Measurements from ENCODE around the gene TXLNA. TPM values are rescaled to one million over a fixed set of nuclear protein-coding genes. Genes with fewer than 3 reads are reported as not detected.
A peak's percentile ranks its signal among the peaks of the same experiment; 100 is the strongest.

TXLNA gene
- total RNA-seq, 1 donor from 2014 or later: 47.5 TPM

DNA sequence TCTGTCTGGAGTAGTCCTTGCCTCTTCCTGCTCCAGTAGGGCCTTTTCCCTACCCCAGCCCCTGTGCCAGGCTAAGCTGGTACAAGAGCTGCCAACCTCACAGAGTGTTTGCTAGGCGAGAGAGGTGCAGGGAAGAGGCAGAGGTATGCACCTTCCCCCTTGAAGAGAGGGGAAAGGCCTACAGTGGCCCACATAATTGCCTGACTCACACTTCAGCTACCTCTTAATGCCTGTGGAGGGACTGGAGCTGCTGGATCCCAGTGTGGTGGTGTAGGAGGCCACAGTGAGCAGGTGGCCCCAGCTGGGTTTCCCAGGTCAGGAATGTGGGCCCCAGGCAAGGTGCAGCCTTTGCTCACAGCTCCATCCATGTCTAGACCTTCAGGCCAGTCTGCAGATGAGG is 17.6 kb downstream of the TXLNA start:
- Histone ChIP-seq H3K9me3 (no peaks in the 10 kb centered on the region), H3K36me3 (peaks cover 56% of the 10 kb centered on the region), H3K27me3 (no peaks in the 10 kb centered on the region), H3K27ac (peak overlapping the region; percentile 24), H3K4me3 (no peak overlapping the region), H3K4me1 (peaks cover 21% of the 10 kb centered on the region)
- peak; percentile 69 for ATAC-seq
- TF ChIP-seq, protein P1, sequence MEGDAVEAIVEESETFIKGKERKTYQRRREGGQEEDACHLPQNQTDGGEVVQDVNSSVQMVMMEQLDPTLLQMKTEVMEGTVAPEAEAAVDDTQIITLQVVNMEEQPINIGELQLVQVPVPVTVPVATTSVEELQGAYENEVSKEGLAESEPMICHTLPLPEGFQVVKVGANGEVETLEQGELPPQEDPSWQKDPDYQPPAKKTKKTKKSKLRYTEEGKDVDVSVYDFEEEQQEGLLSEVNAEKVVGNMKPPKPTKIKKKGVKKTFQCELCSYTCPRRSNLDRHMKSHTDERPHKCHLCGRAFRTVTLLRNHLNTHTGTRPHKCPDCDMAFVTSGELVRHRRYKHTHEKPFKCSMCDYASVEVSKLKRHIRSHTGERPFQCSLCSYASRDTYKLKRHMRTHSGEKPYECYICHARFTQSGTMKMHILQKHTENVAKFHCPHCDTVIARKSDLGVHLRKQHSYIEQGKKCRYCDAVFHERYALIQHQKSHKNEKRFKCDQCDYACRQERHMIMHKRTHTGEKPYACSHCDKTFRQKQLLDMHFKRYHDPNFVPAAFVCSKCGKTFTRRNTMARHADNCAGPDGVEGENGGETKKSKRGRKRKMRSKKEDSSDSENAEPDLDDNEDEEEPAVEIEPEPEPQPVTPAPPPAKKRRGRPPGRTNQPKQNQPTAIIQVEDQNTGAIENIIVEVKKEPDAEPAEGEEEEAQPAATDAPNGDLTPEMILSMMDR (IDR thresholded peaks at IDR 0.05): no peak
- intact Hi-C loops (cut with DNase I): no loop called here
- DNase-seq: no peak

DNA sequence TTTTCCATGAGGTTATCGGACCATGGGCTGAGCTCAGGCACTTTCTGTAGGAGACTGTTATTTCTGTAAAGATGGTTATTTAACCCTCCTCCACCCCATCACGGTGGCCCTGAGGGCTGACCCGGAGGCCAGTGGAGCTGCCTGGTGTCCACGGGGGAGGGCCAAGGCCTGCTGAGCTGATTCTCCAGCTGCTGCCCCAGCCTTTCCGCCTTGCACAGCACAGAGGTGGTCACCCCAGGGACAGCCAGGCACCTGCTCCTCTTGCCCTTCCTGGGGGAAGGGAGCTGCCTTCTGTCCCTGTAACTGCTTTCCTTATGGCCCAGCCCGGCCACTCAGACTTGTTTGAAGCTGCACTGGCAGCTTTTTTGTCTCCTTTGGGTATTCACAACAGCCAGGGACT is 18.4 kb downstream of the TXLNA start:
- Histone ChIP-seq H3K36me3 (peaks cover 48% of the 10 kb centered on the region), H3K4me1 (peaks cover 21% of the 10 kb centered on the region), H3K27me3 (no peaks in the 10 kb centered on the region), H3K9me3 (no peaks in the 10 kb centered on the region), H3K27ac (no peak overlapping the region), H3K4me3 (no peak overlapping the region)
- DNase-seq (no peak), ATAC-seq (no peak)
- intact Hi-C loops (cut with DNase I): no loop called here
- TF ChIP-seq, protein P1 (IDR thresholded peaks at IDR 0.05): no peak

DNA sequence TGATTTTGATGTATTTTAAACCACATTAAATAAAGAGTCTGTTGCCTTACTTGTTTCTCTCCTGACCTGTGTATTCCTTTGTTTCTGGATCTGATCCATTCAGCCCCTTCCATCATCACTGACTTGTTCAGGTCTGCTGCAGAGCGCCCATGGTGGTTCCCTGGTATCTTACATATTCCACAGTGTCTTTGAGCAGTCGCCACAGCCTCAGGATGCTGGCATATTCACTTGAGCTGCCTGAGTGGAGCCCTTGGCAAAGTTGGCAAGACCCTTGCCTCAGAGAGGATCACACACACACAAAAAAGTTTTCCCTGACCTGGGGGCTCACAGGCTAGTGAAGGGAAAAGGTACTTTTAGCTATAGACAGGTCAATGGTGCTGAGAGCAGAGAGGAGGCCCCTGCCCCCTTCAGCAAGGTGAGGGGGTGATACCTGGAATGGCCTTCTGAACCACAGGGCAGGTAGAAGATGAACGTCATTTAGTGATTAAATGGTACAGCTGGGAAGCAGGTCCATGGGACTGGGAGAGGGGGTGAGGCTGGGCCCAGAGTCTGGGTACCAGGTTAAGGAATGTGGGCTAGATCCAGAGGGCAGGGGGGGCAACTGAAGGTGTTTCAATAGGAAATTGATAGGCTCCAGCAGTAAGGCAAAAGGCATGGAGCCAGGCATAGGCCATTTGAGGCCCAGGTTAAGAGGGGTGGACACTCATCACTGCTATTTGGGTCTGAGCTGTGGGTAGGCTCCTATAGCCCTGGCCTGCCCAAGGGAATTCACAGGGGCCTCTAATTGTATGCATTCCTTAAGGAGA is 19.0 kb downstream of the TXLNA start:
- intact Hi-C loops (cut with DNase I): no loop called here
- Histone ChIP-seq H3K4me1 (peaks cover 21% of the 10 kb centered on the region), H3K27ac (no peak overlapping the region), H3K9me3 (no peaks in the 10 kb centered on the region), H3K4me3 (no peak overlapping the region), H3K27me3 (no peaks in the 10 kb centered on the region), H3K36me3 (peaks cover 42% of the 10 kb centered on the region)
- TF ChIP-seq, protein P1 (IDR thresholded peaks at IDR 0.05): no peak
- ATAC-seq (no peak), DNase-seq (no peak)

DNA sequence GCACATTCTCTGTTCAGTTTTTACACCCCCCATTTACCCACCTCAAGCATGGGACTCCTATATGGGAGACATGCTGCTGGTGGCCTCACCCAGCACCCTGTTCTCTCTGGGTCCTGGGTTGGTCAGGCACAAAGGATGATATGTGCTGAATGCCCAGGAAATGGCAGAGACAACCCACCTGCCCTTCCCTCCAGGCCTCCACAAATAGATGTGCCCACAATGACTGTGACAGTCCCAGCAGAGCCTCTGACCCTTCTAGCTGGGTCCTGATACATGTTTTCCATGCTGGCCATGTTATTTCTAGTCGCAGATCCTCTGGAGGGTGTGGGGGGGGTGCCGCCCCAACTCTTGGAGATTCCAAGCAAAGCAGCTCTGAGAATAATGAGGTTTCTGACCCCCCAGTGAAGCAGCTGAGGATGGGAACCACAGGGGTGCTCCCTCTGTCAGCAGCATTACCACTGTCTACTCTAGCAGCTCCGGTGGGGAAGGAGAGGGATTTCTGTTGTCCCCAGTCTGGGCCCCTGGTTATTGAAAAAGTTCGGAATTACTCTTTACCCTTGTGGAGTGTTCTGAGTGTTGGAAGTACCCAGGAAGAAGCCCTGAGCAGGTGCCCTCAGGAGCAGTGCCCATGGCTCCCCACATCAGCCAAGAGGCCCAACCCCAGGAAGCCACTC is 19.7 kb downstream of the TXLNA start:
- TF ChIP-seq, protein P1 (IDR thresholded peaks at IDR 0.05): no peak
- no peaks in the 10 kb centered on the region for H3K27me3 ChIP-seq
- DNase-seq (no peak), ATAC-seq (no peak)
- no peaks in the 10 kb centered on the region for H3K9me3 ChIP-seq
- no peak overlapping the region for H3K4me3 ChIP-seq
- peaks cover 21% of the 10 kb centered on the region for H3K4me1 ChIP-seq
- H3K36me3 ChIP-seq: peaks cover 35% of the 10 kb centered on the region
- intact Hi-C loops (cut with DNase I): no loop called here
- H3K27ac ChIP-seq: peak overlapping the region; percentile 63

DNA sequence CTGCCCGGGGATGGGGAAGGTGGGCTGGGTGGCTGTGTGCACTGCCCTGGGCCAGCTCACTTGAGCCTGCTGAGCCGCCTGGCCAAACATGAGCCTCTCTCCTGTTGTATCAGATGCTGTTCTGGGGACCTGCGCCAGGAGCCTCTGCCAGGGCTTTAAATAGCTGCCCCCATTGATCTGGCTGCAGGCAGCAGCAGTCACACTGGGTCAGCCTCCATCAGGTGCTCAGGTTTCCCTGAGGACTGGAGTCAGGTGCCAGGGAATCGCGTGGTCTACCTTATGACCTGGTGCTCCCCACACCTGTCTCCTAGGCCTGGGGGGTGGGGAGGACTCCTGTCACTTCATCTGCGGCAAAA is 20.2 kb downstream of the TXLNA start:
- Histone ChIP-seq H3K9me3 (no peaks in the 10 kb centered on the region), H3K4me1 (peaks cover 21% of the 10 kb centered on the region), H3K36me3 (peaks cover 30% of the 10 kb centered on the region), H3K27me3 (no peaks in the 10 kb centered on the region), H3K27ac (peak overlapping the region; percentile 63), H3K4me3 (no peak overlapping the region)
- ATAC-seq (no peak), DNase-seq (no peak)
- TF ChIP-seq, protein P1 (IDR thresholded peaks at IDR 0.05): no peak
- intact Hi-C loops (cut with DNase I): no loop called here

All from upper lobe of right lung (tissue), 1 donor.